ENCODE data around the gene TM4SF18. TPM values are rescaled to one million over a fixed set of nuclear protein-coding genes. Genes with fewer than 3 reads are reported as not detected.

The TM4SF18 gene
- total and polyA plus RNA-seq, 2 donors (not counting 1 experiment from before 2014, with no cell fraction given), result not detected

- Histone ChIP-seq H3K79me2 (ENCODE audit: control insufficient read depth, insufficient read depth, low read length) (no peaks in the 10 kb centered on the region), H3K36me3 (replicated peaks in 1 of 2; ENCODE audit: control extremely low read depth in 1 of 2, control insufficient read depth in 1 of 2, extremely low read depth in 1 of 2, insufficient read depth in 2 of 2, low read length in 1 of 2) (no peaks in the 10 kb centered on the region), H3K4me2 (replicated peaks; ENCODE audit: low read depth, low read length, poor library complexity, severe bottlenecking) (no peak overlapping the region), H3K4me1 (ENCODE audit: control insufficient read depth in 2 of 2, insufficient read depth in 2 of 2, low read length in 2 of 2) (no peaks in the 10 kb centered on the region), H3K27me3 (replicated peaks in 1 of 4; ENCODE audit: control extremely low read depth in 1 of 4, control insufficient read depth in 3 of 4, insufficient read depth in 4 of 4, low read length in 3 of 4) (peaks cover 0 to 15% (median 5%) of the 10 kb centered on the region in 4 experiments), H3K9me3 (ENCODE audit: control extremely low read depth in 1 of 3, control insufficient read depth in 2 of 3, insufficient read depth in 1 of 3, low read length in 2 of 3) (no peaks in the 10 kb centered on the region), H3K4me3 (ENCODE audit: control extremely low read depth in 1 of 5, extremely low read depth in 1 of 5, insufficient read depth in 1 of 5, low read depth in 2 of 5, low read length in 4 of 5) (no peak overlapping the region), H2AFZ (ENCODE audit: insufficient read depth, low read depth, low read length, poor library complexity, severe bottlenecking) (no peak overlapping the region), H4K20me1 (ENCODE audit: control insufficient read depth, insufficient read depth, low read length, poor library complexity, severe bottlenecking) (no peaks in the 10 kb centered on the region), H3K27ac (ENCODE audit: low read length in 2 of 2) (no peak overlapping the region), H3K9ac (ENCODE audit: low read length) (no peak overlapping the region)
- TF ChIP-seq, protein P1, sequence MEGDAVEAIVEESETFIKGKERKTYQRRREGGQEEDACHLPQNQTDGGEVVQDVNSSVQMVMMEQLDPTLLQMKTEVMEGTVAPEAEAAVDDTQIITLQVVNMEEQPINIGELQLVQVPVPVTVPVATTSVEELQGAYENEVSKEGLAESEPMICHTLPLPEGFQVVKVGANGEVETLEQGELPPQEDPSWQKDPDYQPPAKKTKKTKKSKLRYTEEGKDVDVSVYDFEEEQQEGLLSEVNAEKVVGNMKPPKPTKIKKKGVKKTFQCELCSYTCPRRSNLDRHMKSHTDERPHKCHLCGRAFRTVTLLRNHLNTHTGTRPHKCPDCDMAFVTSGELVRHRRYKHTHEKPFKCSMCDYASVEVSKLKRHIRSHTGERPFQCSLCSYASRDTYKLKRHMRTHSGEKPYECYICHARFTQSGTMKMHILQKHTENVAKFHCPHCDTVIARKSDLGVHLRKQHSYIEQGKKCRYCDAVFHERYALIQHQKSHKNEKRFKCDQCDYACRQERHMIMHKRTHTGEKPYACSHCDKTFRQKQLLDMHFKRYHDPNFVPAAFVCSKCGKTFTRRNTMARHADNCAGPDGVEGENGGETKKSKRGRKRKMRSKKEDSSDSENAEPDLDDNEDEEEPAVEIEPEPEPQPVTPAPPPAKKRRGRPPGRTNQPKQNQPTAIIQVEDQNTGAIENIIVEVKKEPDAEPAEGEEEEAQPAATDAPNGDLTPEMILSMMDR (IDR thresholded peaks at IDR 0.05), result no peak
- TF ChIP-seq EZH2 (IDR thresholded peaks at IDR 0.05; ENCODE audit: borderline replicate concordance, insufficient read depth, low read depth, low read length, poor library complexity, severe bottlenecking), result no peak
- POLR2A ChIA-PET, result no interaction called here
- CTCF ChIA-PET, result no interaction called here
- Mint-ChIP-seq H3K9me3 (ENCODE audit: insufficient read depth) (no peaks in the 10 kb centered on the region), H3K27me3 (peaks cover 25% of the 10 kb centered on the region), H3K4me3 (no peak overlapping the region), H3K27ac (no peak overlapping the region), H3K4me1 (no peaks in the 10 kb centered on the region)
- intact Hi-C loops (cut with micrococcal nuclease), result no loop called here
- 0% methylated on average over 1 of the region's 4 CpGs for WGBS (ENCODE audit: insufficient coverage)
- ATAC-seq (ENCODE audit: low read depth), result no peak
- no peak for DNase-seq
These were observed 9.3 kb upstream of the TM4SF18 start for GRCh38 chr3:149342413-149343380.

DNA sequence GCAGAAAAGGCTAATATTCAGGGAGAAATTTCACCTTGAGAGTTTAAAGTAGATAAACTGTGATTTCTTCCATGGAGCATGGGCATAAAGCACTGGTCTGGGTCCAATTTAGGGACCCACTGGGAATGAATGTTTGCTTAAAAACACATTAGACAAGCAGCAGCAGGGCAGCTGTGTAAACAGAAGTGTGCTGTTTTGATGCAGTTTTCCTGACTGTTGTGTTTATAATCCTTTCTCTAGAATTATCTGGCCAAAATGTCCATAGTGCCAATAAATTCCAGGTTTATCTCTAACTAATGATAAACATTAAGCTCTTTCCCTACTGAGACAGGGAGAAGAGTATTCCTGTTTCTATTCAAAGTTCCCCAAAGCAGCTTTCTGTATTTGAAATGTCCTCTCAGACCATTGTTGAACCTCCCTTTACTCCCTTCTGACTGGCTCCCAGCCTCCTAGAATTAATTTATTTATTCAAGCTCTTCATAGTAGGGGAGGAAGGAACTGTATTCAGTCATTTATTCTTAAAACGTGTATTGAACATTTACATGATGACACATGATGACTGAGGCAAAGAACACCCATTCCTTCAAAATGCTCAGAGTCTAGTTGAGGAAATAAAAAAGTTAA lies 7.0 kb upstream of the TM4SF18 start:
- H3K36me3 ChIP-seq (replicated peaks in 1 of 2; ENCODE audit: control extremely low read depth in 1 of 2, control insufficient read depth in 1 of 2, extremely low read depth in 1 of 2, insufficient read depth in 2 of 2, low read length in 1 of 2), result no peaks in the 10 kb centered on the region
- TF ChIP-seq, protein P1 (IDR thresholded peaks at IDR 0.05), result no peak
- TF ChIP-seq EZH2 (IDR thresholded peaks at IDR 0.05; ENCODE audit: borderline replicate concordance, insufficient read depth, low read depth, low read length, poor library complexity, severe bottlenecking), result no peak
- intact Hi-C loops (cut with micrococcal nuclease), result no loop called here
- no peaks in the 10 kb centered on the region for H3K9me3 ChIP-seq (ENCODE audit: control extremely low read depth in 1 of 3, control insufficient read depth in 2 of 3, insufficient read depth in 1 of 3, low read length in 2 of 3)
- POLR2A ChIA-PET, result no interaction called here
- CTCF ChIA-PET, result no interaction called here
- no peaks in the 10 kb centered on the region for H4K20me1 ChIP-seq (ENCODE audit: control insufficient read depth, insufficient read depth, low read length, poor library complexity, severe bottlenecking)
- no peak overlapping the region for H3K4me2 ChIP-seq (replicated peaks; ENCODE audit: low read depth, low read length, poor library complexity, severe bottlenecking)
- H3K9me3 Mint-ChIP-seq (ENCODE audit: insufficient read depth), result no peaks in the 10 kb centered on the region
- H3K9ac ChIP-seq (ENCODE audit: low read length), result no peak overlapping the region
- H3K4me3 ChIP-seq (ENCODE audit: control extremely low read depth in 1 of 5, extremely low read depth in 1 of 5, insufficient read depth in 1 of 5, low read depth in 2 of 5, low read length in 4 of 5), result no peak overlapping the region
- H3K27ac ChIP-seq (ENCODE audit: low read length in 2 of 2), result no peak overlapping the region
- H3K27ac Mint-ChIP-seq, result no peak overlapping the region
- H3K4me1 ChIP-seq (ENCODE audit: control insufficient read depth in 2 of 2, insufficient read depth in 2 of 2, low read length in 2 of 2), result no peaks in the 10 kb centered on the region
- H3K27me3 ChIP-seq (replicated peaks in 1 of 4; ENCODE audit: control extremely low read depth in 1 of 4, control insufficient read depth in 3 of 4, insufficient read depth in 4 of 4, low read length in 3 of 4), result peaks cover 0 to 13% (median 4%) of the 10 kb centered on the region in 4 experiments
- no peak overlapping the region for H2AFZ ChIP-seq (ENCODE audit: insufficient read depth, low read depth, low read length, poor library complexity, severe bottlenecking)
- no peak overlapping the region for H3K4me3 Mint-ChIP-seq
- ATAC-seq (ENCODE audit: low read depth) (no peak), DNase-seq (no peak)
- H3K79me2 ChIP-seq (ENCODE audit: control insufficient read depth, insufficient read depth, low read length), result no peaks in the 10 kb centered on the region
- H3K27me3 Mint-ChIP-seq, result peaks cover 16% of the 10 kb centered on the region
- H3K4me1 Mint-ChIP-seq, result no peaks in the 10 kb centered on the region
- WGBS (ENCODE audit: insufficient coverage), result no CpG with 5 or more reads among the region's 1 CpG
